Measurements from ENCODE around the gene SMIM1.

Gene SMIM1

GRCh38 chr1:3775490-3776230, 3.1 kb downstream of the SMIM1 start:
- peak; percentile 47 for DNase-seq (ENCODE audit: low read depth, low spot score)
- in situ Hi-C loops (cut with HindIII; ENCODE audit: low sequenced_read_pairs) = no loop called here
- peak; percentile 28 for TF ChIP-seq CTCF (IDR thresholded peaks at IDR 0.05; ENCODE audit: low read depth, low read length)
- H3K4me3 ChIP-seq (ENCODE audit: low read depth, low read length) = no peak overlapping the region

GRCh38 chr1:3776231-3776961, 3.8 kb downstream of the SMIM1 start:
- no peak for DNase-seq (ENCODE audit: low read depth, low spot score)
- in situ Hi-C loops (cut with HindIII; ENCODE audit: low sequenced_read_pairs) = no loop called here
- no peak for TF ChIP-seq CTCF (IDR thresholded peaks at IDR 0.05; ENCODE audit: low read depth, low read length)
- H3K4me3 ChIP-seq (ENCODE audit: low read depth, low read length) = no peak overlapping the region

- in situ Hi-C loops (cut with HindIII; ENCODE audit: low sequenced_read_pairs) = no loop called here
- no peak for DNase-seq (ENCODE audit: low read depth, low spot score)
- H3K4me3 ChIP-seq (ENCODE audit: low read depth, low read length) = no peak overlapping the region
- no peak for TF ChIP-seq CTCF (IDR thresholded peaks at IDR 0.05; ENCODE audit: low read depth, low read length)
Observed at GRCh38 chr1:3777078-3777547, 4.6 kb downstream of the SMIM1 start.

GRCh38 chr1:3777647-3778589, 5.4 kb downstream of the SMIM1 start:
- TF ChIP-seq CTCF (IDR thresholded peaks at IDR 0.05; ENCODE audit: low read depth, low read length) = no peak
- no peak overlapping the region for H3K4me3 ChIP-seq (ENCODE audit: low read depth, low read length)
- in situ Hi-C loops (cut with HindIII; ENCODE audit: low sequenced_read_pairs) = no loop called here
- DNase-seq (ENCODE audit: low read depth, low spot score) = no peak

GRCh38 chr1:3778590-3779264, 6.2 kb downstream of the SMIM1 start:
- H3K4me3 ChIP-seq (ENCODE audit: low read depth, low read length) = no peak overlapping the region
- TF ChIP-seq CTCF (IDR thresholded peaks at IDR 0.05; ENCODE audit: low read depth, low read length) = no peak
- no peak for DNase-seq (ENCODE audit: low read depth, low spot score)
- in situ Hi-C loops (cut with HindIII; ENCODE audit: low sequenced_read_pairs) = no loop called here
